Natural killer cell (primary cell): Measurements from ENCODE around the gene PGAP6. TPM values are rescaled to one million over a fixed set of nuclear protein-coding genes. Genes with fewer than 3 reads are reported as not detected.

ENCODE experiments used
- ATAC-seq, 3 donors: fragments of 150-1000 bp in 2 of 3; fragments of 200-7000 bp in 1 of 3; cut with Tn5 transposase; 1 replicate in 1 of 3; 2 replicates in 2 of 3; pipeline ENCODE4 v1.10.0; 2021; ENCODE audit warnings: mild to moderate bottlenecking in 2 of 3, moderate library complexity in 2 of 3
- DNase-seq, 2 donors: peaks; one replicate each; pipeline versions ENCODE4 v3.0.0 to v3.0.0-alpha.2; 2013 to 2021; ENCODE audit warnings: mixed read lengths in 1 of 2
- H3K27ac ChIP-seq: one replicate; pipeline ENCODE4 v1.5.1; 2013; ENCODE audit warnings: mild to moderate bottlenecking, low read length
- H3K27me3 ChIP-seq: one replicate; pipeline ENCODE4 v1.6.1; 2013; ENCODE audit warnings: low read length; ENCODE audit not compliant: control insufficient read depth, insufficient read depth
- H3K36me3 ChIP-seq: one replicate; pipeline ENCODE4 v1.6.1; 2013; ENCODE audit warnings: low read length; ENCODE audit not compliant: control insufficient read depth, insufficient read depth
- H3K4me1 ChIP-seq: one replicate; pipeline ENCODE4 v1.6.1; 2013; ENCODE audit warnings: low read length; ENCODE audit not compliant: control insufficient read depth, insufficient read depth
- H3K4me3 ChIP-seq: one replicate; pipeline ENCODE4 v1.5.1; 2013; ENCODE audit warnings: low read length
- H3K9me3 ChIP-seq: one replicate; pipeline ENCODE4 v1.6.1; 2013; ENCODE audit warnings: low read length; ENCODE audit not compliant: control insufficient read depth, insufficient read depth
- H3K27ac Mint-ChIP-seq, 2 donors: one replicate each; pipeline ENCODE4 v1.8.0; 2022; ENCODE audit warnings: mild to moderate bottlenecking in 2 of 2, mixed read lengths in 2 of 2, moderate library complexity in 1 of 2
- H3K27me3 Mint-ChIP-seq, 2 donors: one replicate each; pipeline ENCODE4 v1.8.0; 2022; ENCODE audit warnings: low read depth in 2 of 2, mixed read lengths in 2 of 2
- H3K36me3 Mint-ChIP-seq: one replicate; pipeline ENCODE4 v1.8.0; 2022; ENCODE audit warnings: mixed read lengths
- H3K4me1 Mint-ChIP-seq, 2 donors: one replicate each; pipeline ENCODE4 v1.8.0; 2022; ENCODE audit warnings: mixed read lengths in 2 of 2
- H3K4me3 Mint-ChIP-seq: one replicate; pipeline ENCODE4 v1.8.0; 2022; ENCODE audit warnings: mild to moderate bottlenecking, moderate library complexity, mixed read lengths
- H3K9me3 Mint-ChIP-seq, 2 donors: one replicate each; pipeline ENCODE4 v1.8.0; 2022; ENCODE audit warnings: mixed read lengths in 2 of 2
- CTCF ChIP-seq: fragments of 200-600 bp; IDR thresholded peaks from one replicate; pipeline ENCODE4 v1.8.0; 2022; ENCODE audit warnings: antibody characterized with exemption
- WGBS: methylation state at CpG from one replicate; pipeline ENCODE4 v1.1.7; 2013; ENCODE audit warnings: missing lambda C conversion rate; ENCODE audit not compliant: insufficient coverage; 5-methylcytosine and 5-hydroxymethylcytosine counted together
- intact Hi-C: fragments of 100-400 bp; cut with micrococcal nuclease; formaldehyde crosslinking; loops from one replicate; pipeline ENCODE4 v1.14.2; 2022
- total RNA-seq, 4 donors: library from RNA; stranded (reverse); fragments of 120-200 nt in 1 of 4; gene quantifications; one replicate each; pipeline versions ENCODE4 v1.2.3 to v1.2.4, GENCODE V29; 2013 to 2022

Gene PGAP6
- total RNA-seq, 3 donors from 2014 or later (not counting 1 experiment from before 2014, with no cell fraction given): 48.0 to 66.7 (median 54.2) TPM

DNA sequence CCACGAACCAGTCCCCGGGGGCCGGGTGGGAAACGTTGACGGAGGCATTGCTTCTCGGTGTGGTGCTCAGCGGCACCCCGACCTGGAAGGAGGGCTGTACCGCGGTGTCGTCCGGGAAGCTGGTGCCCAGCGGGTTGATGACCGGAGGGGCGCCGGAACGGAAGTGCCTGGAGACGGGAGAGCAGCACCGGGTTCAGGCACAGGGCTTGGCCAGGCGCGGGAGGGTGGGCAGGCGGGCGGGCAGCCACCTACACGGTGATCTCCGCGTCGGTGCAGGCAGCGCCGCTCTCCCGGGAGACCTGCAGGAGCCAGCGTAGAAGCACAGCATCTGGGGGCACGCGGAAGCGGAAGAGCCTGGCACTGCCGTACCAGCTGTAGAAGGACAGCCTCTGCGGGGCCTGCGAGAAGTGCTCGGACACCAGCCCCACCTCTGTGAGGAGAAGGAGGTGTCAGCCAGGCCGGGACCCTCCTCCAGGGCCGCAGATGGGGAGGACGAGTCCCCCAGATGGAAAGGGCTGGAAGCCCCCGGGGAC is 4.3 kb downstream of the PGAP6 start:
- H3K4me3 ChIP-seq: no peak overlapping the region

GRCh38 chr16:376817-377418 is 4.9 kb downstream of the PGAP6 start:
- no peak for ATAC-seq
- intact Hi-C loops: no loop called here
- H3K27me3 Mint-ChIP-seq: no peaks in the 10 kb centered on the region
- no peaks in the 10 kb centered on the region for H3K9me3 ChIP-seq
- H3K27me3 ChIP-seq: no peaks in the 10 kb centered on the region
- H3K36me3 Mint-ChIP-seq: no peaks in the 10 kb centered on the region
- peaks cover 26% of the 10 kb centered on the region for H3K4me1 ChIP-seq
- peaks cover 32% of the 10 kb centered on the region for H3K36me3 ChIP-seq
- H3K9me3 Mint-ChIP-seq: no peaks in the 10 kb centered on the region
- no peak for DNase-seq
- no peak overlapping the region for H3K27ac Mint-ChIP-seq
- H3K27ac ChIP-seq: no peak overlapping the region
- no peak for TF ChIP-seq CTCF
- WGBS: 95% methylated on average over 26 of the region's 26 CpGs
- H3K4me1 Mint-ChIP-seq: peaks cover 0 to 11% of the 10 kb centered on the region in 2 donors
- no peak overlapping the region for H3K4me3 Mint-ChIP-seq
- no peak overlapping the region for H3K4me3 ChIP-seq

More for the DNA sequence above, 4.3 kb downstream of the PGAP6 start:
- 93% methylated on average over 42 of the region's 42 CpGs for WGBS
- H3K36me3 Mint-ChIP-seq: no peaks in the 10 kb centered on the region
- intact Hi-C loops: no loop called here
- H3K27ac ChIP-seq: no peak overlapping the region
- no peak overlapping the region for H3K4me3 Mint-ChIP-seq
- DNase-seq (no peak), ATAC-seq (no peak)
- H3K9me3 Mint-ChIP-seq: no peaks in the 10 kb centered on the region
- no peak for TF ChIP-seq CTCF
- H3K4me1 ChIP-seq: peaks cover 29% of the 10 kb centered on the region
- no peaks in the 10 kb centered on the region for H3K27me3 ChIP-seq
- H3K27ac Mint-ChIP-seq: no peak overlapping the region
- H3K36me3 ChIP-seq: peaks cover 27% of the 10 kb centered on the region
- H3K4me1 Mint-ChIP-seq: peaks cover 0 to 13% of the 10 kb centered on the region in 2 donors
- no peaks in the 10 kb centered on the region for H3K27me3 Mint-ChIP-seq
- no peaks in the 10 kb centered on the region for H3K9me3 ChIP-seq

DNA sequence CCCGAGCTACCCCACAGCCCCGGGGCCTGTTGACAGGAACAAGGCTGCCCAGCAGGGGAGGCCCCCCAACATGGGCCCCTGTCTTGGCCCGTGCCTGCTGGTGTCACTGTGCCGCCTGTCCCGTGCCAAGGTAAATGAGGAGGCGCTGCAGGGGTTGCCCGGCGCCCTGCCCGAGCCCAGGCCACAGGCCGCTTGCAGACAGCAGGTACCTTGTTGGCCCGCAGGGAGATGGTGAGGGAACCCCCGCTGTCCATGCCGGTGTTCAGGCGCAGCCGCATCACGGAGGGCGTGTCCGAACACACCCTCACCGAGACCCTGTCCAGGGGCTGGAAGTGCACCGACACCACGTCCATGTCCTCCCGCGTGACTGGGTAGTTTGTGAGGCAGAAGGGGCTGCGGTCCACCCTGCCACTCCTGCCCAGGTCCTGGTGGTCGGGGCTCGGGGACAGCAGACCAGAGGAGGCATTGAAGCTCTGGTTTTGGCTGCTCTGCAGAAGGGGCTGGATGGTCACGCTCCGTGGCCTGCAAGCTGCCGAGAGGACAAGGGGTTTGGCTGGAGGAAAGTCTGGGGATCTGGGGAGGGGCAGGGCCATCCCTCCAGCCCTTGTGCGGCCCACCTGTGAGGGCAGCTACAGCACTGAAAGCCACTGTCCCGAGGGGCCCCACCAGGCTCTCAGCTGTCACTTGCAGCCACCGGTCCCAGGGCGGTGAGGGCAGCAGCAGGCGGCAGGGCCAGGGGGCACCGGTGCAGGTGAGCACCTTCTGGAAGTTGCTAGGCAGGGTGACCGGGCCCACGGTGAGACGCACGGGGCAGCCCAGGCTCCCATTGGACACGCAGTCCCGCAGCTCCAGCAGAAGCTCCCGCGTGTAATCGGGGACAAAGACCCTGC is 5.6 kb downstream of the PGAP6 start:
- no peaks in the 10 kb centered on the region for H3K27me3 Mint-ChIP-seq
- no peak for ATAC-seq
- no peak overlapping the region for H3K4me3 Mint-ChIP-seq
- H3K9me3 Mint-ChIP-seq: no peaks in the 10 kb centered on the region
- H3K27ac Mint-ChIP-seq: no peak overlapping the region
- Histone ChIP-seq H3K27ac (no peak overlapping the region), H3K4me3 (no peak overlapping the region), H3K27me3 (no peaks in the 10 kb centered on the region), H3K4me1 (peaks cover 29% of the 10 kb centered on the region), H3K36me3 (peaks cover 32% of the 10 kb centered on the region), H3K9me3 (no peaks in the 10 kb centered on the region)
- no peak for TF ChIP-seq CTCF
- H3K36me3 Mint-ChIP-seq: no peaks in the 10 kb centered on the region
- 98% methylated on average over 44 of the region's 44 CpGs for WGBS
- intact Hi-C loops: no loop called here
- DNase-seq: no peak
- H3K4me1 Mint-ChIP-seq: peaks cover 0 to 11% of the 10 kb centered on the region in 2 donors
